ENCODE data around the gene VILL.

The VILL gene

GRCh38 chr3:38036906-38037305 is 46.3 kb downstream of the VILL start:
- no peak for DNase-seq (ENCODE audit: low spot score)
- CTCF ChIA-PET = no interaction called here
- POLR2A ChIA-PET (ENCODE audit: low non-redundant PET) = no interaction called here
- no peak overlapping the region for H3K27ac ChIP-seq
- TF ChIP-seq, protein P1, sequence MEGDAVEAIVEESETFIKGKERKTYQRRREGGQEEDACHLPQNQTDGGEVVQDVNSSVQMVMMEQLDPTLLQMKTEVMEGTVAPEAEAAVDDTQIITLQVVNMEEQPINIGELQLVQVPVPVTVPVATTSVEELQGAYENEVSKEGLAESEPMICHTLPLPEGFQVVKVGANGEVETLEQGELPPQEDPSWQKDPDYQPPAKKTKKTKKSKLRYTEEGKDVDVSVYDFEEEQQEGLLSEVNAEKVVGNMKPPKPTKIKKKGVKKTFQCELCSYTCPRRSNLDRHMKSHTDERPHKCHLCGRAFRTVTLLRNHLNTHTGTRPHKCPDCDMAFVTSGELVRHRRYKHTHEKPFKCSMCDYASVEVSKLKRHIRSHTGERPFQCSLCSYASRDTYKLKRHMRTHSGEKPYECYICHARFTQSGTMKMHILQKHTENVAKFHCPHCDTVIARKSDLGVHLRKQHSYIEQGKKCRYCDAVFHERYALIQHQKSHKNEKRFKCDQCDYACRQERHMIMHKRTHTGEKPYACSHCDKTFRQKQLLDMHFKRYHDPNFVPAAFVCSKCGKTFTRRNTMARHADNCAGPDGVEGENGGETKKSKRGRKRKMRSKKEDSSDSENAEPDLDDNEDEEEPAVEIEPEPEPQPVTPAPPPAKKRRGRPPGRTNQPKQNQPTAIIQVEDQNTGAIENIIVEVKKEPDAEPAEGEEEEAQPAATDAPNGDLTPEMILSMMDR (conservative IDR thresholded peaks at IDR 0.05; ENCODE audit: low read depth) = no peak

DNA sequence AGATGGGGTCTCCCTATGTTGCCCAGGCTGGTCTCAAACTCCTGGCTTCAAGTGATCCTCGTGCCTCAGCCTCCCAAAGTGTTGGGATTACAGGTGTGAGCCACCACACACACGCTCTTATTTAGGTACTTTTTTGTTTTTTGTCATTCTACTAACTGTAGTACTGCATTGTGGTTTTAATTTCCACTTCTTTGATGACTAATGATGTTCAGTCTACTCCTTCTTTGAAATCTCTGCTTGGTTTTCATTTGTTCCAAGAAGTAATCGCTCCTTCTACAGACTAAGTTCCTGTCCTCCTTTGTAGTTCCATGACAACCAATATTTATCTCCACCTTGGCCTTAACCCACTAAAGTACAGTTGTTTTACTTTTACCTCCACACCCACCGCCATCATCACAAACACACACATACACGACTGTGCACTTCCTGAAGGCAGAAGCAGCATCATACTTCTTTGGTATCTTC is 47.9 kb downstream of the VILL start:
- CTCF ChIA-PET = no interaction called here
- TF ChIP-seq, protein P1 (conservative IDR thresholded peaks at IDR 0.05; ENCODE audit: low read depth) = no peak
- DNase-seq (ENCODE audit: low spot score) = no peak
- POLR2A ChIA-PET (ENCODE audit: low non-redundant PET) = no interaction called here
- H3K27ac ChIP-seq = no peak overlapping the region

- no peak for DNase-seq (ENCODE audit: low spot score)
- TF ChIP-seq, protein P1 (conservative IDR thresholded peaks at IDR 0.05; ENCODE audit: low read depth) = no peak
- CTCF ChIA-PET = no interaction called here
- POLR2A ChIA-PET (ENCODE audit: low non-redundant PET) = no interaction called here
- H3K27ac ChIP-seq = peak within 1 kb of the TSS; percentile 37
These were observed 48.7 kb downstream of the VILL start, which contains the start of gene DLEC1 for GRCh38 chr3:38039101-38039898. DLEC1 (plus strand) TSS chr3:38039208; CDS start chr3:38039226, 18 bp downstream.

DNA sequence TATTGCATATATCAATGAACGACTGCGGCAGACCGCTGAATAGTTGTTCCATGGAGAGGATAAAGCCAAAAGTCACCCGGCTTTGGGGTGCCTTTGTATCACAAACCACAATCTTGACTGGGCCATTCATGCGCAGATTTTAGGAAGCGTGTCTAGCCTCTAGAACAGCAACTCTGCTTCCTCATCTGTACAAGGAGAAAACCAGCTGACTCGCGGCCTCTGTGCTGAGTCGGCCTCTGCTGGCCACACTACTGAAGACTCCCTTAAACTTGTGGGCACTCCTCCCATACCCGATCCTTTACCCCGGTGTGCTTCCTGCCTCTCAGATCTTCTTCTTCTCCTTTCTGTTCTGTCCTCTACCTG is 49.3 kb downstream of the VILL start:
- H3K27ac ChIP-seq = no peak overlapping the region
- ChIA-PET POLR2A (ENCODE audit: low non-redundant PET) (no interaction called here), CTCF (no interaction called here)
- DNase-seq (ENCODE audit: low spot score) = no peak
- TF ChIP-seq, protein P1 (conservative IDR thresholded peaks at IDR 0.05; ENCODE audit: low read depth) = no peak

DNA sequence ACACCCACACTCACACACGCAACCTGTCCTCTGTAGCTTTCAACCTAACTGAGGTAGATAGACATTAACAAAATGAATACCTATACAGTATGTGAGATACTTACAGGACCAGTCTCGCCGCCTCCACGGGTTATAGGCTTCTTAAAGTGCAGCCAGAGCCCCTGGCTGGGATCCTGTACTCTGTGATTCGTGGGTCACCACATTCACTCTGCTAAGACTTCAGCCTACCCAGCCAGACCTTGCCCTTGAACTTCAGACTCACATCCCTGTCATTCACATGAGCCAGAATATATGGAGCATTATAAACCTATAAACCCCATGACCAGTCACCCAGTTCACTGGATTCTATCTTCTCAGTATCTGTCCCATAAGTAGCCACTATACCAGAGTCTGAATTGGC is 49.8 kb downstream of the VILL start:
- TF ChIP-seq, protein P1 (conservative IDR thresholded peaks at IDR 0.05; ENCODE audit: low read depth) = no peak
- no peak for DNase-seq (ENCODE audit: low spot score)
- POLR2A ChIA-PET (ENCODE audit: low non-redundant PET) = no interaction called here
- no peak overlapping the region; the same call in 1 of the 2 replicates for H3K27ac ChIP-seq
- CTCF ChIA-PET = no interaction called here

DNA sequence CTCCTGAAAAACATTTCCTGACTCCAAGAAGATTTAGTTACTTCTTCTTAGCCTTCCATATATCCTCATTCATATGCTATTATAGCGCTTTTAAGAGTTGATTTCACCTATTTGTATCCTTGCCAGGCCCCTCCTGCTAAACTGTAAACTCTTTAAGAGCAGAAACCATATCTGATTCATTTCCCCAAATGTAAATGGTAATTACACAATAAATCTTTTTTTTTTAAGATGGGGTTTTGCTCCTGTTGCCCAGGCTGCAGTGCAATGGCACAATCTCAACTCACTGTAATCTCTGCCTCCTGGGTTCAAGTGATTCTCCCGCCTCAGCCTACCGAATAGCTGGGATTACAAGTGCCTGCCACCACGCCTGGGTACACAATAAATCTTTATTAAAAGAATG is 52.9 kb downstream of the VILL start:
- POLR2A ChIA-PET (ENCODE audit: low non-redundant PET) = no interaction called here
- no peak for DNase-seq (ENCODE audit: low spot score)
- CTCF ChIA-PET = interaction anchor here (0.6 kb wide), 1 partner anchor 88 kb away, joined by 7 read pairs; no protein-coding TSS in a partner anchor
- TF ChIP-seq, protein P1 (conservative IDR thresholded peaks at IDR 0.05; ENCODE audit: low read depth) = no peak
- H3K27ac ChIP-seq = no peak overlapping the region
